HG03066 (cell line): ENCODE results near the gene GAS1.

Experiments
- ATAC-seq: cut with Tn5 transposase; IDR thresholded peaks from one replicate; pipeline ENCODE4 v1.9.1; 2021; ENCODE audit warnings: low read depth; ENCODE audit not compliant: unreplicated experiment

Gene GAS1

GRCh38 chr9:86947146-86948073, at the start of gene GAS1:
GAS1 (minus strand) TSS chr9:86947506; CDS start chr9:86946779, 727 bp downstream.
- peak; percentile 63 for ATAC-seq

- no peak for ATAC-seq
Measured at GRCh38 chr9:86994231-86994630, 46.9 kb upstream of the GAS1 start.

GRCh38 chr9:86993830-86994229, 46.5 kb upstream of the GAS1 start:
- ATAC-seq, result no peak

- ATAC-seq, result no peak
Measured at GRCh38 chr9:86991077-86991476, 43.8 kb upstream of the GAS1 start.

- ATAC-seq, result no peak
Measured at GRCh38 chr9:86990290-86990689, 43.0 kb upstream of the GAS1 start.

GRCh38 chr9:86987900-86988299, 40.6 kb upstream of the GAS1 start:
- no peak for ATAC-seq

GRCh38 chr9:86985132-86985647, 37.9 kb upstream of the GAS1 start:
- ATAC-seq, result no peak

- no peak for ATAC-seq
Measured at GRCh38 chr9:86983620-86984259, 36.4 kb upstream of the GAS1 start.

- ATAC-seq, result no peak
Measured at GRCh38 chr9:86983249-86983619, 35.9 kb upstream of the GAS1 start.

GRCh38 chr9:86980802-86981201, 33.5 kb upstream of the GAS1 start:
- ATAC-seq, result no peak

- ATAC-seq, result no peak
Measured at GRCh38 chr9:86979657-86980056, 32.4 kb upstream of the GAS1 start.

GRCh38 chr9:86978922-86979474, 31.7 kb upstream of the GAS1 start:
- no peak for ATAC-seq

GRCh38 chr9:86978413-86978812, 31.1 kb upstream of the GAS1 start:
- ATAC-seq, result no peak

GRCh38 chr9:86977205-86977835, 30.0 kb upstream of the GAS1 start:
- no peak for ATAC-seq

- no peak for ATAC-seq
Measured at GRCh38 chr9:86975606-86976005, 28.3 kb upstream of the GAS1 start.

- no peak for ATAC-seq
Measured at GRCh38 chr9:86975036-86975435, 27.7 kb upstream of the GAS1 start.

- ATAC-seq, result no peak
Measured at GRCh38 chr9:86974421-86974820, 27.1 kb upstream of the GAS1 start.

- ATAC-seq, result no peak
Measured at GRCh38 chr9:86971742-86972141, 24.4 kb upstream of the GAS1 start.

- ATAC-seq, result no peak
Measured at GRCh38 chr9:86968258-86968920, 21.1 kb upstream of the GAS1 start.

GRCh38 chr9:86966852-86967511, 19.7 kb upstream of the GAS1 start:
- ATAC-seq, result no peak
